ENCODE results near the gene CPLX3.

The CPLX3 gene

GRCh38 chr15:74824976-74825375 lies 1.5 kb upstream of the CPLX3 start:
- peaks cover 6 to 14% of the 10 kb centered on the region in 2 donors for H3K27me3 ChIP-seq (ENCODE audit: control insufficient read depth in 1 of 2, insufficient read depth in 2 of 2, low read length in 2 of 2)
- H3K27ac ChIP-seq (ENCODE audit: low read depth, low read length): no peak overlapping the region
- H3K9ac ChIP-seq (ENCODE audit: low read length): no peak overlapping the region
- no peaks in the 10 kb centered on the region for H3K9me3 ChIP-seq (ENCODE audit: low read length)
- H3K36me3 ChIP-seq (ENCODE audit: insufficient read depth, low read length): no peaks in the 10 kb centered on the region
- no peaks in the 10 kb centered on the region for H3K4me1 ChIP-seq (ENCODE audit: insufficient read depth, low read length)
- no peak overlapping the region for H3K4me3 ChIP-seq (ENCODE audit: low read depth in 1 of 2, low read length in 2 of 2)

- H3K9me3 ChIP-seq (ENCODE audit: low read length): no peaks in the 10 kb centered on the region
- no peak overlapping the region for H3K4me3 ChIP-seq (ENCODE audit: low read depth in 1 of 2, low read length in 2 of 2)
- H3K9ac ChIP-seq (ENCODE audit: low read length): no peak overlapping the region
- peaks cover 6 to 14% of the 10 kb centered on the region in 2 donors for H3K27me3 ChIP-seq (ENCODE audit: control insufficient read depth in 1 of 2, insufficient read depth in 2 of 2, low read length in 2 of 2)
- H3K36me3 ChIP-seq (ENCODE audit: insufficient read depth, low read length): no peaks in the 10 kb centered on the region
- H3K27ac ChIP-seq (ENCODE audit: low read depth, low read length): no peak overlapping the region
- H3K4me1 ChIP-seq (ENCODE audit: insufficient read depth, low read length): peaks cover 4% of the 10 kb centered on the region
These were observed 561 bp upstream of the CPLX3 start for GRCh38 chr15:74825866-74826265.

- Histone ChIP-seq H3K27ac (ENCODE audit: low read depth, low read length) (no peak overlapping the region), H3K9ac (ENCODE audit: low read length) (no peak overlapping the region), H3K9me3 (ENCODE audit: low read length) (no peaks in the 10 kb centered on the region), H3K27me3 (ENCODE audit: control insufficient read depth in 1 of 2, insufficient read depth in 2 of 2, low read length in 2 of 2) (peaks cover 6 to 14% of the 10 kb centered on the region in 2 donors), H3K4me1 (ENCODE audit: insufficient read depth, low read length) (peaks cover 12% of the 10 kb centered on the region), H3K36me3 (ENCODE audit: insufficient read depth, low read length) (no peaks in the 10 kb centered on the region), H3K4me3 (ENCODE audit: low read depth in 1 of 2, low read length in 2 of 2) (no peak overlapping the region)
These were observed 494 bp downstream of the CPLX3 start for GRCh38 chr15:74826921-74827320.

GRCh38 chr15:74827614-74828013 lies 1.2 kb downstream of the CPLX3 start:
- Histone ChIP-seq H3K9ac (ENCODE audit: low read length) (no peak overlapping the region), H3K4me3 (ENCODE audit: low read depth in 1 of 2, low read length in 2 of 2) (no peak overlapping the region), H3K27me3 (ENCODE audit: control insufficient read depth in 1 of 2, insufficient read depth in 2 of 2, low read length in 2 of 2) (peaks cover 6 to 14% of the 10 kb centered on the region in 2 donors)

GRCh38 chr15:74828835-74829234 lies 2.4 kb downstream of the CPLX3 start:
- Histone ChIP-seq H3K27ac (ENCODE audit: low read depth, low read length) (no peak overlapping the region), H3K4me3 (ENCODE audit: low read depth in 1 of 2, low read length in 2 of 2) (no peak overlapping the region), H3K9me3 (ENCODE audit: low read length) (no peaks in the 10 kb centered on the region), H3K4me1 (ENCODE audit: insufficient read depth, low read length) (peaks cover 12% of the 10 kb centered on the region), H3K27me3 (ENCODE audit: control insufficient read depth in 1 of 2, insufficient read depth in 2 of 2, low read length in 2 of 2) (peaks cover 6 to 14% of the 10 kb centered on the region in 2 donors), H3K36me3 (ENCODE audit: insufficient read depth, low read length) (no peaks in the 10 kb centered on the region), H3K9ac (ENCODE audit: low read length) (no peak overlapping the region)

More at GRCh38 chr15:74827614-74828013, 1.2 kb downstream of the CPLX3 start:
- peaks cover 12% of the 10 kb centered on the region for H3K4me1 ChIP-seq (ENCODE audit: insufficient read depth, low read length)
- H3K9me3 ChIP-seq (ENCODE audit: low read length): no peaks in the 10 kb centered on the region
- no peak overlapping the region for H3K27ac ChIP-seq (ENCODE audit: low read depth, low read length)
- no peaks in the 10 kb centered on the region for H3K36me3 ChIP-seq (ENCODE audit: insufficient read depth, low read length)

GRCh38 chr15:74829486-74829885 lies 3.1 kb downstream of the CPLX3 start:
- Histone ChIP-seq H3K27me3 (ENCODE audit: control insufficient read depth in 1 of 2, insufficient read depth in 2 of 2, low read length in 2 of 2) (peaks cover 6 to 14% of the 10 kb centered on the region in 2 donors), H3K27ac (ENCODE audit: low read depth, low read length) (no peak overlapping the region), H3K4me1 (ENCODE audit: insufficient read depth, low read length) (peaks cover 12% of the 10 kb centered on the region), H3K36me3 (ENCODE audit: insufficient read depth, low read length) (no peaks in the 10 kb centered on the region), H3K9ac (ENCODE audit: low read length) (no peak overlapping the region), H3K4me3 (ENCODE audit: low read depth in 1 of 2, low read length in 2 of 2) (no peak overlapping the region), H3K9me3 (ENCODE audit: low read length) (no peaks in the 10 kb centered on the region)

- Histone ChIP-seq H3K4me3 (ENCODE audit: low read depth in 1 of 2, low read length in 2 of 2) (no peak overlapping the region), H3K4me1 (ENCODE audit: insufficient read depth, low read length) (peaks cover 12% of the 10 kb centered on the region), H3K27ac (ENCODE audit: low read depth, low read length) (no peak overlapping the region), H3K9me3 (ENCODE audit: low read length) (no peaks in the 10 kb centered on the region), H3K36me3 (ENCODE audit: insufficient read depth, low read length) (no peaks in the 10 kb centered on the region), H3K27me3 (ENCODE audit: control insufficient read depth in 1 of 2, insufficient read depth in 2 of 2, low read length in 2 of 2) (peaks cover 6 to 14% of the 10 kb centered on the region in 2 donors), H3K9ac (ENCODE audit: low read length) (no peak overlapping the region)
These were observed 3.6 kb downstream of the CPLX3 start for GRCh38 chr15:74829991-74830390.

- H3K4me3 ChIP-seq (ENCODE audit: low read depth in 1 of 2, low read length in 2 of 2): no peak overlapping the region
- peaks cover 12% of the 10 kb centered on the region for H3K4me1 ChIP-seq (ENCODE audit: insufficient read depth, low read length)
- H3K36me3 ChIP-seq (ENCODE audit: insufficient read depth, low read length): no peaks in the 10 kb centered on the region
- peaks cover 6 to 14% of the 10 kb centered on the region in 2 donors for H3K27me3 ChIP-seq (ENCODE audit: control insufficient read depth in 1 of 2, insufficient read depth in 2 of 2, low read length in 2 of 2)
- H3K27ac ChIP-seq (ENCODE audit: low read depth, low read length): no peak overlapping the region
- H3K9me3 ChIP-seq (ENCODE audit: low read length): no peaks in the 10 kb centered on the region
- no peak overlapping the region for H3K9ac ChIP-seq (ENCODE audit: low read length)
These were observed 4.4 kb downstream of the CPLX3 start for GRCh38 chr15:74830868-74831267.

GRCh38 chr15:74831813-74832495 lies 5.5 kb downstream of the CPLX3 start:
- no peaks in the 10 kb centered on the region for H3K9me3 ChIP-seq (ENCODE audit: low read length)
- H3K27me3 ChIP-seq (ENCODE audit: control insufficient read depth in 1 of 2, insufficient read depth in 2 of 2, low read length in 2 of 2): peaks cover 5 to 10% of the 10 kb centered on the region in 2 donors
- H3K27ac ChIP-seq (ENCODE audit: low read depth, low read length): no peak overlapping the region
- H3K4me3 ChIP-seq (ENCODE audit: low read depth in 1 of 2, low read length in 2 of 2): no peak overlapping the region
- no peak overlapping the region for H3K9ac ChIP-seq (ENCODE audit: low read length)
- H3K36me3 ChIP-seq (ENCODE audit: insufficient read depth, low read length): peaks cover 7% of the 10 kb centered on the region
- H3K4me1 ChIP-seq (ENCODE audit: insufficient read depth, low read length): peaks cover 12% of the 10 kb centered on the region

GRCh38 chr15:74832826-74833225 lies 6.4 kb downstream of the CPLX3 start:
- Histone ChIP-seq H3K4me1 (ENCODE audit: insufficient read depth, low read length) (peaks cover 12% of the 10 kb centered on the region), H3K27ac (ENCODE audit: low read depth, low read length) (no peak overlapping the region), H3K9me3 (ENCODE audit: low read length) (no peaks in the 10 kb centered on the region), H3K36me3 (ENCODE audit: insufficient read depth, low read length) (peaks cover 9% of the 10 kb centered on the region), H3K4me3 (ENCODE audit: low read depth in 1 of 2, low read length in 2 of 2) (no peak overlapping the region), H3K27me3 (ENCODE audit: control insufficient read depth in 1 of 2, insufficient read depth in 2 of 2, low read length in 2 of 2) (peaks cover 0 to 1% of the 10 kb centered on the region in 2 donors), H3K9ac (ENCODE audit: low read length) (no peak overlapping the region)

- Histone ChIP-seq H3K4me3 (ENCODE audit: low read depth in 1 of 2, low read length in 2 of 2) (no peak overlapping the region), H3K27me3 (ENCODE audit: control insufficient read depth in 1 of 2, insufficient read depth in 2 of 2, low read length in 2 of 2) (no peaks in the 10 kb centered on the region), H3K9ac (ENCODE audit: low read length) (no peak overlapping the region), H3K9me3 (ENCODE audit: low read length) (no peaks in the 10 kb centered on the region), H3K27ac (ENCODE audit: low read depth, low read length) (no peak overlapping the region), H3K36me3 (ENCODE audit: insufficient read depth, low read length) (peaks cover 12% of the 10 kb centered on the region), H3K4me1 (ENCODE audit: insufficient read depth, low read length) (peaks cover 12% of the 10 kb centered on the region)
These were observed 7.1 kb downstream of the CPLX3 start for GRCh38 chr15:74833376-74834107.

Data from muscle layer of colon (tissue), 2 donors.